ENCODE results near the gene TMA7B.
"Not testable (repeated sequence)": the region's sequence is repeated elsewhere in the genome, so short reads cannot be mapped to it uniquely, and the experiment has no call there.

The TMA7B gene

GRCh38 chr22:39947220-39948216, 12.7 kb upstream of the TMA7B start:
- no peak for DNase-seq (ENCODE audit: low spot score)
- TF ChIP-seq CTCF (IDR thresholded peaks at IDR 0.05; ENCODE audit: extremely low read depth, missing control alignments): no peak

GRCh38 chr22:39949964-39950737, 10.0 kb upstream of the TMA7B start:
- TF ChIP-seq CTCF (IDR thresholded peaks at IDR 0.05; ENCODE audit: extremely low read depth, missing control alignments): no peak
- no peak for DNase-seq (ENCODE audit: low spot score)

- not testable (repeated sequence) for DNase-seq (ENCODE audit: low spot score)
Observed at GRCh38 chr22:39951603-39952293, 8.4 kb upstream of the TMA7B start.

- TF ChIP-seq CTCF (IDR thresholded peaks at IDR 0.05; ENCODE audit: extremely low read depth, missing control alignments): no peak
Observed at GRCh38 chr22:39952347-39952746, 7.8 kb upstream of the TMA7B start.

GRCh38 chr22:39953101-39953500, 7.1 kb upstream of the TMA7B start:
- TF ChIP-seq CTCF (IDR thresholded peaks at IDR 0.05; ENCODE audit: extremely low read depth, missing control alignments): no peak
- no peak for DNase-seq (ENCODE audit: low spot score)

More at GRCh38 chr22:39952347-39952746, 7.8 kb upstream of the TMA7B start:
- no peak for DNase-seq (ENCODE audit: low spot score)

- DNase-seq (ENCODE audit: low spot score): no peak
- no peak for TF ChIP-seq CTCF (IDR thresholded peaks at IDR 0.05; ENCODE audit: extremely low read depth, missing control alignments)
Observed at GRCh38 chr22:39954584-39955055, 5.6 kb upstream of the TMA7B start.

GRCh38 chr22:39955675-39956074, 4.5 kb upstream of the TMA7B start:
- no peak for TF ChIP-seq CTCF (IDR thresholded peaks at IDR 0.05; ENCODE audit: extremely low read depth, missing control alignments)
- DNase-seq (ENCODE audit: low spot score): no peak

All from GM20000 (cell line).